ENCODE measurements around the gene ZBTB8A.

- TF ChIP-seq POLR2A (IDR thresholded peaks at IDR 0.05): no peak
- TF ChIP-seq, protein P1, sequence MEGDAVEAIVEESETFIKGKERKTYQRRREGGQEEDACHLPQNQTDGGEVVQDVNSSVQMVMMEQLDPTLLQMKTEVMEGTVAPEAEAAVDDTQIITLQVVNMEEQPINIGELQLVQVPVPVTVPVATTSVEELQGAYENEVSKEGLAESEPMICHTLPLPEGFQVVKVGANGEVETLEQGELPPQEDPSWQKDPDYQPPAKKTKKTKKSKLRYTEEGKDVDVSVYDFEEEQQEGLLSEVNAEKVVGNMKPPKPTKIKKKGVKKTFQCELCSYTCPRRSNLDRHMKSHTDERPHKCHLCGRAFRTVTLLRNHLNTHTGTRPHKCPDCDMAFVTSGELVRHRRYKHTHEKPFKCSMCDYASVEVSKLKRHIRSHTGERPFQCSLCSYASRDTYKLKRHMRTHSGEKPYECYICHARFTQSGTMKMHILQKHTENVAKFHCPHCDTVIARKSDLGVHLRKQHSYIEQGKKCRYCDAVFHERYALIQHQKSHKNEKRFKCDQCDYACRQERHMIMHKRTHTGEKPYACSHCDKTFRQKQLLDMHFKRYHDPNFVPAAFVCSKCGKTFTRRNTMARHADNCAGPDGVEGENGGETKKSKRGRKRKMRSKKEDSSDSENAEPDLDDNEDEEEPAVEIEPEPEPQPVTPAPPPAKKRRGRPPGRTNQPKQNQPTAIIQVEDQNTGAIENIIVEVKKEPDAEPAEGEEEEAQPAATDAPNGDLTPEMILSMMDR (IDR thresholded peaks at IDR 0.05): no peak
These were observed at the start of gene ZBTB8A for GRCh38 chr1:32538887-32539583.

Data from lower leg skin (tissue), 3 donors.